ENCODE measurements around the gene RHOG. TPM values are rescaled to one million over a fixed set of nuclear protein-coding genes. Genes with fewer than 3 reads are reported as not detected.

Gene RHOG
- total RNA-seq, 1 donor from 2014 or later = 57.2 TPM

DNA sequence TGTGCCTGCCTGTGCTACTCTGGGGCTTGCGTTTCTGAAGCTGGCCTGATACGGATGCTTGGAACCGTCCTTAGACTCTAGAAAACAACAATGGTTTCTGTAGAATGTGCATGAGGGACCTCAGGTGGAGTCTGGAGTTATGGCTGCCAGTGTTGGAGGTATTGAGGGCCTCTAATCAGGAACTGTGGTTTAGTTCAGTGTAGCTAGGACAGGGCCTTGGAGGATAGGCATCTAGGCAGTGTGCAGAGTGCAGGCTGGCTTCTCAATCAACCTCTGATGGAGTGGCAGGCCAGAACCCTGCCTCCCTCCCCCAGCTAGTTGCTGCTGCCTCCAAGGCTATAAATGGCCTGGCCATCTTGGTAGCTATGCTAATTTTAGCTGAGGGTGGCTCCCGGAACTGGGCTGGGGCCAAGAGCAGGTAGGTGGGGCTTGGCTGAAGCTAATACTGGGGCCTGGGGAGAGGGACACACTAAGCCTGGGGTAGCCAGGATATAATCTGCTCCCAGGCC lies 18.7 kb upstream of the RHOG start:
- DNase-seq (ENCODE audit: low spot score) = peak; percentile 82

DNA sequence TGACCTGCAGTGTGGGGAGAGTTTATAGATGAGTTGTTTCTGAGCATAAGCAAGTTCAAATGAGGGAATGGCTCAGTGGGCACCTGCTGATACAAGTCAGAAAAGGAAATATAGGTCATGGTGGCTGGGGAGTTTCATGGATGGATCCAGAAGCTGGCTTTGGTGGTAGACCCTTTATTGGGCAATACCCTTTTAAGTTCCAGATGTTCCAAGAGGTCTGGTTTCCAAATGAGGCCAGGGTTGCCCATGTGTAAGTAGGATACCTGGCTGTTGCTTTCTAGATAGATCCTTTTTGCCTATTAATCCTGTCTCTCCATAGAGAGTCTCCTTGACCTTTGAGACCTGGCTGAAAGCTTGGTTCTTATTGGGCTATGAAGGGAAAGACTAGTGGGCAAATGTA lies 16.9 kb upstream of the RHOG start:
- DNase-seq (ENCODE audit: low spot score) = no peak

DNA sequence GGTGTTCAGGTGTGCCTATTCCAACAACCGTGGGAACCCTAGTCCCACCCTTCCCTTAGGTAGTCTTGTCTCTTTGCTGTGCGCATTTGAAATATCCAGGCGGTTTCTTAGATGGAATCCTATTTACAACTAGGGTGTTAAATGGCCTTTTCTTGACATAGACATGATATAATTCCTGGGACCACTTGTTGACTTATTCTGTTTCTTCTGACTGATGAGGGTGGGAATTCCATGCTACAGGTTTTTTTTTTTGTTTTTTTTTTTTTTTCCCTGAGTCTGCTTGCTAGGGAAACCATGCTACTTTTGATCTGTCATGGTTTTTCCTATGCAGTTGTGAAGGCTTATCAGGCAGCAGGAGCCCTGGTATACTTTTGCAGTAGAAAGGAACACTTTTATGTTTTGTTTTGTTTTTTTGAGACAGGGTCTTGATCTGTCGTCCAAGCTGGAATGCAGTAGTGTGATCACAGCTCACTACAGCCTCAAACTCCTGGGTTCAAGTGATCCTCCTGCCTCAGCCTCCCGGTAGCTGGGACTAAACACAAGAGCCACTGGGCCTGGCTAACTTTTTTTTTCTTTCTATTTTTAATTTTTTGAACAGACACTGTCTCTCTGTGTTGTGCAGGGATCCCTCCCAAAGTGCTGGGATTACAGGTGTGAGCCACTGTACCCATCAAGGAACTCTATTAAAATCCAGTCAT lies 16.2 kb upstream of the RHOG start:
- no peak for DNase-seq (ENCODE audit: low spot score)

DNA sequence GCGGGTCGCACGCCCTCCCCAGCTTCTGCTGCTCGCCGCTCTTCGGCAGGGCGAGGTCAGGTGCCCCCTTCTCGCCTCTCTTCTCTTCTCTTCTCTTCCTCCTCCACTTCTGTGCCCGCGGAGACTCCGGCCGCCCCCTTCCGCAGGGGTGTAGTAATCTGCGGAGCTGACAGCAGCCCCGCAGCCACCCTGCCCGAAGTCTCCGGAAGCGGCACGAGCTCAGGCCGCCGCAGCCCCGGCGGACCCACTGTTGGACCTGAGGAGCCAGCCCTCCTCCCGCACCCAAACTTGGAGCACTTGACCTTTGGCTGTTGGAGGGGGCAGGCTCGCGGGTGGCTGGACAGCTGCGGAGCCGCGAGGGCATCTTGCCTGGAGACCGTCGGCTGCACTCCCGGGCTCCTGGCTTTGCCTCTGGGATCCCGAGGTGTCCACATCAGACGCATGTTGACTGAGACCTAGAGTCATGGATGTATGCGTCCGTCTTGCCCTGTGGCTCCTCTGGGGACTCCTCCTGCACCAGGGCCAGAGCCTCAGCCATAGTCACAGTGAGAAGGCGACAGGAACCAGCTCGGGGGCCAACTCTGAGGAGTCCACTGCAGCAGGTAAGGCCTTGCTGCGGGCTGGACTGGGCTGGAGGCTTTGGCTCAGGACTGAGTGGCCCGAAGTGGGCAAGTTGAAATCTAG lies 15.2 kb upstream of the RHOG start:
- no peak for DNase-seq (ENCODE audit: low spot score)

DNA sequence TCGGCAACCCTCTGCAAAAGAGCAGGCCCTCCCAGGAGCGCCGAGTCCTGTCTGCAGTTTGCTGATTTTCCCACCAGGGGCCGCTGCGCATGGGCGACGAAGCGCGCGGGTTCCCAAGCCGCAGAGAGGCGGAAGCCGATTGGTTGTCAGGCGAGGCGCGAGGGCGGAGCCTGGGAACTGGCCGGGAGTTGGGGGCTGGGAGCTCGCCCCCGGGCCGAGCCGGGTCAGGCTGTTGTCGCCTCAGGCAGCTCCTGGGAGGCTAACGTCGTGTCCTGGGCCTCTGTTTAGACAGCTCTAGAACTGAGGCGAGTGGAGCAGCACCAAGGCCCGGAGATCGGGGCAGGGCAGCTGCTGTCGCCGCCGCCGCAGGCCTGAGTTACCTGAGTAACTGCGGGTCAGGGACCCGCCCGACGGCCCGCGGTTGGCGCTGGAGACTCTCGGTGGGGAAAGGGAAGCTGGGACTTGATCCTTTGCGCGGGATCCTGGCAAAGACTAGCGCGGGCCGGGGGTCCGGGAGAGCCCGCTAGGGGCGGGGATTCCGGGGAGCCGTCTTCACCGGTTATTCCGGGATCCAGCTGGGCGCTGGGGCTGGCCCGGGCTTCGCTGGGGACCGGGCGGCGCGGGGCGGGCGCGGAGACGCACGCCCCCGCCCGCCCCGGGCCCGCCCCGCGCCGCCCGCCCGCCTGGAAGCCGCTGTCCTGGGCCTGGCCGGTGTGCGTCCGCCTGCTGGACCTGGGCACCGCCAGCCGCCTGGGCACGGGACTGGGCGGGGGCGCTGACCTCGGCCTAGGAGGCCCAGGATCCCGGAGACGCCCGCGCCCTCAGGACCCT lies 14.4 kb upstream of the RHOG start, which contains the start of gene STIM1:
STIM1 (plus strand) TSS at position 688 of the 831 bp plus-strand sequence. CDS start 607 bp downstream, outside the sequence.
- peak; percentile 96 for DNase-seq (ENCODE audit: low spot score)

- DNase-seq (ENCODE audit: low spot score) = no peak
These were observed 13.9 kb upstream of the RHOG start for GRCh38 chr11:3854660-3854976.

GRCh38 chr11:3853899-3854659 lies 13.3 kb upstream of the RHOG start:
- peak; percentile 52 for DNase-seq (ENCODE audit: low spot score)

DNA sequence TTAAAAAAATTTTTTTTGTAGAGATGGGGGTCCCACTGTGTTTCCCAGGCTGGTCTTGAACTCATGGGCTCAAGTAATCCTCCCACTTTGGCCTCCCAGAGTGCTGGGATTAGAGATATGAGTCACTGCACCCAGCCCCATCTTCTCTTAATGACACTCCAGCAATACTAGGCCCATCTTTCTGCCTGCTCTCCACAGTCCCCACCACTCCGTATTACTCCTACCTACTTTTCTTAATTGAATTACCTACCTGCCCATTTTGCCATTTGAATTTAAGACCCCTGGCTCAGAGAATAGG lies 12.7 kb upstream of the RHOG start:
- no peak for DNase-seq (ENCODE audit: low spot score)

DNA sequence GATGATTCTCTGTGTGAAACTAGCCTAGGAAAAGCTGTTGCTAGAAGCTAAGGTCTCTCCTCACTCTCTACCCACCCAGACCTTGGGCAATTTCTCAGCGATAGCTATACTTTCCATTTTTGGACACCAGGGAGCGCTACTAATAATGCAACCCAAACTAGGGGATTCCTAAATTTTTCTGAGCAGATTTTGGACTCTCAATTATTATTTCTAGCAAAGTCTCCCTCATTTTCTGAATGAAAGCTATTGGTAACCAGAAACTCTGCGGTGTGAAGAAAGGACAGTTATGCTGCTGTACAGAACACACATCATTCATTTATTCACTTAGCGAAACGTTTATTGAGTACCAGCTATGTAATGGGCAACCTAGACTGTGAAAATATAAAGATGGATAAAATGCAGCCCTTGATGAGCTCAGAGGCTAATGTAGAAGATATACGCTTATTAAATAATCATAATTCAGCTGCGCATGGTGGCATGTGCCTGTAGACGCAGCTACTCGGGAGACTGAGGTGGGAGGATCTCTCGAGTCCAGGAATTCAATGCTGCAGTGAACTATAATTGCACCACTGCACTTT lies 8.6 kb upstream of the RHOG start:
- DNase-seq (ENCODE audit: low spot score) = peak; percentile 46

GRCh38 chr11:3845670-3846069 lies 4.9 kb upstream of the RHOG start:
- no peak for DNase-seq (ENCODE audit: low spot score)

- no peak for DNase-seq (ENCODE audit: low spot score)
These were observed 4.5 kb upstream of the RHOG start for GRCh38 chr11:3845246-3845645.

DNA sequence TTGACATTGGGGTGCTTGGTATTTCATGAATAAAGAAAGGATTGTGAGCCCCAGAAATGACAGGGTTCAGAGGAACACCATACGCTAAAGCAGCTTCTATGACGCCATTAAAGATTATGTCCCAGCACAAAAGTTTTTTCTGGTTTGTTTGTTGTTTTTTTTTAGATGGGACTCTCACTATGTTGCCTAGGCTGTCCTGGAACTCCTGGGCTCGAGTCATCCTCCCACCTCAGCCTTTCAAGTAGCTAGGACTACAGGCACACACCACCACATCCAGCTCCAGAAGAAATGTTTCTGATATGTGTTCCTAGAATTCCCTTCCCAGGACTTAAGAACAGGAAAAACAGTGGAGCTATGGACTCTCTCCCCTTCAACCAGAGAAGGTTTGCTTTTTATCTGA lies 2.6 kb upstream of the RHOG start:
- no peak for DNase-seq (ENCODE audit: low spot score)

DNA sequence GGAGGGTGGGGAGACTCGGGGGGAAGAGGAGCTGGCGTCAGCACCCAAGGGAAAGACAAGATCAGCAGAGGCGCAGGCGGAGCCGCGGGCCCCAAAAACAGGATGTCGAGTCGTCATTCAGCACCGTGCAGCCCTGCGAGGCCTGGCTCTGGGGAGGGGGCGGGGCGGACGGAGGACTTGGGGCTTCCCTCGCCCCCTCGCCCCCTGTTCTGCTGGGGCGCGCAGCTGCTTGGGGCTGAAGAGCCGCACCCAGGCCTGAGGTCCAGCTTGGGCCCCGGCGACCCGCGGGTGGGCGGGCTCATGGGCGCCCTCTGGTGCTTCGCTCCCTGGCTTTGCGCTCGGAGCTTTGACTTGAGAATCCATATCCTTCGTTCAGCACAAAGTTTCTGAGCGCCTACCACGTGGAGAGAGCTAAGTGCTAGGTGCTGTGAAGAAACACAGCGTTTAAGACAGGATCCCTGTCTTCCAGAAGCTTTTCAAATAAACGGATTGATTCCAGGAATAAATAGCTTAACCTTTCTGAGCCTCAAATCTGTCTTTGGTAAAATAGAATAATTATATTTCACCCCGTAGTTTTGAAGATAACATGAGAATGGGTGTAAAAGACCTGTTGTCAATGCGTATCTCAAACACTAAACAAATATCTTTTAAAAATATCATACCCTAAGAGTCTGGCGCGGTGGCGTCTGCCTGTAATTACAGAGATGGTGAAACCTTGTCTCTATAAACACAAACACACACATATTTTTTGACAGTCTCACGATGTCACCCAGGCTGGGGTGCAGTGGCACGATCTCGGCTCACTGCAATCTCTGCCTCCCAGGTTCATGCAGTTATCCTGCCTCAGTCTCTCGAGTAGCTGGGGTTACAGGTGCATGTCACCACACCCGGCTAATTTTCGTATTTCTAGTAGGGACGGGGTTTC lies 929 bp upstream of the RHOG start:
- peak; percentile 88 for DNase-seq (ENCODE audit: low spot score)

DNA sequence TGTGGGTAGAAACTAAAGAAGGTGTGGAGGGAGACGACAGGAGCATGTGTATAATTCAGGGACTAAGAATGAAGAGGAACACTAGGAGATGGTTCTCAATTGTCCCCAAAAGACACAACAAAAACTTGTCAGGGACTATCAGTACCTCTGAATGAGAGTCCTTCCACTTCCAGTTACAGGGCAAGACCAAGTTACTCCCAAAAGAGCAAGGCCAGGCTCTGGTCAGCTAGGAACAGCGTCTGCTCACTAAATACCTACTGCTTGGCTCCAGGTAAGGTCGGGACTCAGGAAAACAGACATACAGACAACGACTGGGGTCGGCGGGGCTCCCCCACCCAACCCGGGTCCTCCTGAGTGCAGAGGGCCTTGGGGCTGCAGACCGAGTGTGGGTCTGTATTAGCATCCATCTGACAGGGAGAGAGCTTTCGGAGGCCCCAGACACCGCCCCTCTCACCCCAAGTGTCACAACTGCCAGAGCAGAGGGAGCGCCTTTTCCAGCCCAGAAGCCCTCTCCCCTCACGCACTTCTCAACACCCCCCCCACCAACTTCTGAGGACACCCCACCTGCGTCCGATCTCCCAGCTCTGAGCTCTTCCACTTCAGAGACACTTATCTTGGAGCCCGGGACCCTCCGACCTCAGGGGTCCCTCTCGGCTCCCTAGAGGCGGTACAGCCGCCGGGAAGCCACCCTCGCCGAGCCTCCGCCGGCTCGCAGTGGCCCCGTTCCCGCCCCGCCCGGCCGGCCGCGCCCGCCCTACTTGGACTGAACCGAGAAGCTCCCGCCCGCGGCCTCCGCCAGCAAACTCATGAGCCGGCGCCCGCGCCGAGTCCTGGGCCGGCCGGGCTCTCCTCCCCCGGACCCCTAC lies 522 bp downstream of the RHOG start:
- no peak for DNase-seq (ENCODE audit: low spot score)

DNA sequence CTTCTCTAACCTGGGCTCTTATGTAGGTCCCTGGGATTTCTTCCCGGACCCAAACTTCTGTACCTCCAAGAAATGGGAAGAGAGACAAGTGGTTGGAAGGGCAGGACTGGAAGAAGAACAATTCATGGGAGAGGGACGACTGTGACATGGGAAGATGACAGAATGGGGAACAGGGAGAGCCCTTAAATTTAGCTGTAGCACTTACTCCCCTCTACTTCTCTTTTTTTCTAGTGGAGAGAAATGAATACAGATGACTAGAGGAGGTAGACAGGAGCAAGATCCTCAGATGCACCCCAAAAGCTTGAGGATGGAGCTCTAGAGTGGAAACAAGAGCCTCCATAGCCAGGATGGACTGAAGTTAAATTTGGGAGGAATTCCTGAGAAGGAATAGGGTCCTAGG lies 2.3 kb downstream of the RHOG start:
- no peak for DNase-seq (ENCODE audit: low spot score)

- DNase-seq (ENCODE audit: low spot score) = peak; percentile 43
These were observed 3.0 kb downstream of the RHOG start for GRCh38 chr11:3837793-3838192.

DNA sequence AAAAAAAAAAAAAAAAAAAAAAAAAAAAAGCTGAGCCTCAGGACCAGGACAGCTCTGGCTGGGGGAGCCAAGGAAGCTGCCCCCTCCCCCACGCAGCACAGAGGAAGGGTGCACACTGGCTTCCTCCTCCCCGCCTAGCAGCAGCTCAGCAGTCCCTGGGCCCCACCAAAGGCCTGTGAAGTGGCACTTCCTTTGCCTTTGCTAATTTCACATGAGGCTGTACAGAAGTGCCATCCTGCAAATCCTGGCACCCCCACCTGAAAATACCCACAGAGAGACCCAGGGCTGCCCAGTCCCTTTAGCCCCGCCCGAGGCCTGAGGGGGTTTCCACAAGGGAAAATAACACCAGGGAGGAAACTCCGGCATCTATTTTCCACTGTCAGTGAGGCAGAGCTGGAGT lies 3.9 kb downstream of the RHOG start:
- no peak for DNase-seq (ENCODE audit: low spot score)

GRCh38 chr11:3835751-3836150 lies 5.0 kb downstream of the RHOG start:
- no peak for DNase-seq (ENCODE audit: low spot score)

- no peak for DNase-seq (ENCODE audit: low spot score)
These were observed 5.9 kb downstream of the RHOG start for GRCh38 chr11:3834664-3835461.

Measured in mucosa of gallbladder (tissue), 1 donor.